GM23338 (cell line): ENCODE results near the gene DIAPH3. TPM values are rescaled to one million over a fixed set of nuclear protein-coding genes. Genes with fewer than 3 reads are reported as not detected.

ENCODE experiments used
- ATAC-seq: fragments of 200-7000 bp; cut with Tn5 transposase; 3 replicates; pipeline ENCODE4 v1.9.1; 2020
- DNase-seq: peaks from one replicate; pipeline ENCODE4 v3.0.0-alpha.2; 2015; ENCODE audit warnings: low spot score
- H2AFZ ChIP-seq: fragments of 200-600 bp; sonication (generic); 2 replicates; pipeline ENCODE4 v1.8.0; 2016; ENCODE audit warnings: antibody characterized with exemption, mild to moderate bottlenecking, moderate library complexity
- H3F3A ChIP-seq: fragments of 200-600 bp; sonication (generic); replicated peaks from 2 replicates; pipeline ENCODE4 v1.8.0; 2017; ENCODE audit warnings: antibody characterized with exemption, mixed run types, low read depth
- H3K27ac ChIP-seq: fragments of 200-600 bp; sonication (generic); 2 replicates; pipeline ENCODE4 v1.6.1; 2016; ENCODE audit warnings: low read depth
- H3K27me3 ChIP-seq: fragments of 200-600 bp; sonication (generic); 2 replicates; pipeline ENCODE4 v1.8.0; 2016; ENCODE audit warnings: mild to moderate bottlenecking, mixed run types, moderate library complexity; ENCODE audit not compliant: insufficient read depth
- H3K36me3 ChIP-seq: fragments of 200-600 bp; sonication (generic); 2 replicates; pipeline ENCODE4 v1.8.0; 2016; ENCODE audit warnings: mild to moderate bottlenecking; ENCODE audit not compliant: insufficient read depth
- H3K4me1 ChIP-seq: fragments of 200-600 bp; sonication (generic); 2 replicates; pipeline ENCODE4 v1.8.0; 2016; ENCODE audit warnings: mild to moderate bottlenecking, moderate library complexity; ENCODE audit not compliant: insufficient read depth
- H3K4me2 ChIP-seq: fragments of 200-600 bp; sonication (generic); 2 replicates; pipeline ENCODE4 v1.7.1; 2017; ENCODE audit warnings: mixed run types
- H3K4me3 ChIP-seq: fragments of 200-600 bp; sonication (generic); 2 replicates; pipeline ENCODE4 v1.6.1; 2016; ENCODE audit warnings: mixed run types
- H3K79me2 ChIP-seq: fragments of 200-600 bp; sonication (generic); replicated peaks from 2 replicates; pipeline ENCODE4 v1.8.0; 2017; ENCODE audit warnings: mild to moderate bottlenecking; ENCODE audit not compliant: insufficient read depth
- H3K9me2 ChIP-seq: fragments of 200-600 bp; sonication (generic); 2 replicates; pipeline ENCODE4 v1.8.0; 2017; ENCODE audit not compliant: insufficient read depth
- H4K20me1 ChIP-seq: fragments of 200-600 bp; sonication (generic); replicated peaks from 2 replicates; pipeline ENCODE4 v1.8.0; 2017; ENCODE audit warnings: mild to moderate bottlenecking; ENCODE audit not compliant: insufficient read depth
- H3K27ac Mint-ChIP-seq: 2 replicates; pipeline ENCODE4 v1.8.0; 2020; ENCODE audit warnings: inconsistent platforms, mild to moderate bottlenecking, moderate library complexity, mixed read lengths
- H3K27me3 Mint-ChIP-seq: 3 replicates; pipeline ENCODE4 v1.8.0; 2022; ENCODE audit warnings: low read depth, mild to moderate bottlenecking, moderate library complexity, mixed read lengths, inconsistent platforms; ENCODE audit not compliant: insufficient read depth, poor library complexity
- H3K36me3 Mint-ChIP-seq: 3 replicates; pipeline ENCODE4 v1.8.0; 2021; ENCODE audit warnings: low read depth, mild to moderate bottlenecking, inconsistent platforms, moderate library complexity, mixed read lengths
- H3K4me1 Mint-ChIP-seq: 3 replicates; pipeline ENCODE4 v1.8.0; 2020; ENCODE audit warnings: mild to moderate bottlenecking, inconsistent platforms, mixed read lengths
- H3K4me3 Mint-ChIP-seq: 3 replicates; pipeline ENCODE4 v1.8.0; 2021; ENCODE audit warnings: moderate library complexity, mild to moderate bottlenecking, inconsistent platforms, mixed read lengths
- H3K9me3 Mint-ChIP-seq: 3 replicates; pipeline ENCODE4 v1.8.0; 2020; ENCODE audit warnings: moderate library complexity, mild to moderate bottlenecking, inconsistent platforms, mixed read lengths
- CREB1 ChIP-seq: fragments of 250-450 bp; sonication (Bioruptor Pico); IDR thresholded peaks from 2 replicates; pipeline ENCODE4 v1.5.0; 2020; ENCODE audit warnings: low read depth, mild to moderate bottlenecking, moderate library complexity
- CTCF ChIP-seq, 2 experiments: fragments of 200-600 bp in 1 of 2; sonication (generic) in 1 of 2; conservative IDR thresholded peaks; 2 replicates each; pipeline versions ENCODE4 v1.5.1 to v1.6.1; 2016 to 2017; ENCODE audit warnings: antibody characterized with exemption in 2 of 2, low read depth in 2 of 2, mild to moderate bottlenecking in 2 of 2, moderate library complexity in 1 of 2
- EZH2 ChIP-seq: fragments of 200-600 bp; sonication (generic); IDR thresholded peaks from one replicate; pipeline ENCODE4 v1.8.0; 2017; ENCODE audit warnings: antibody characterized with exemption, mild to moderate bottlenecking, low read depth; ENCODE audit not compliant: unreplicated experiment
- EZH2phosphoT487 ChIP-seq: fragments of 200-600 bp; sonication (generic); IDR thresholded peaks from one replicate; pipeline ENCODE4 v1.8.1; 2018; ENCODE audit warnings: antibody characterized with exemption; ENCODE audit not compliant: unreplicated experiment
- JUNB ChIP-seq: IDR thresholded peaks from one replicate; pipeline ENCODE4 v1.6.1; 2016; ENCODE audit warnings: antibody characterized with exemption; ENCODE audit not compliant: unreplicated experiment
- NANOG ChIP-seq: IDR thresholded peaks from 2 replicates; pipeline ENCODE4 v1.6.1; 2016; ENCODE audit warnings: antibody characterized with exemption, borderline replicate concordance
- POLR2AphosphoS5 ChIP-seq: IDR thresholded peaks from 2 replicates; pipeline ENCODE4 v1.6.1; 2016; ENCODE audit warnings: antibody characterized with exemption, low read depth
- REST ChIP-seq: IDR thresholded peaks from one replicate; pipeline ENCODE4 v1.6.1; 2018; ENCODE audit warnings: antibody characterized with exemption; ENCODE audit not compliant: unreplicated experiment
- STAT1 ChIP-seq: IDR thresholded peaks from one replicate; pipeline ENCODE4 v1.6.1; 2016; ENCODE audit warnings: antibody characterized with exemption; ENCODE audit not compliant: unreplicated experiment
- ZNF114 ChIP-seq: fragments of 250-450 bp; sonication (Bioruptor Pico); IDR thresholded peaks from 2 replicates; pipeline ENCODE4 v1.5.0; 2020; ENCODE audit warnings: mild to moderate bottlenecking, moderate library complexity
- ZNF331 ChIP-seq: fragments of 250-450 bp; sonication (Bioruptor Pico); IDR thresholded peaks from 2 replicates; pipeline ENCODE4 v1.5.0; 2020; ENCODE audit warnings: low read depth, mild to moderate bottlenecking, moderate library complexity
- polyA plus RNA-seq: library from polyadenylated mRNA; unstranded; fragments of >200 nt; fragmentation: Nextera tagmentation; extraction: Ambion mirVana; gene quantifications from 2 replicates; pipeline ENCODE4 v1.2.1, GENCODE V29; 2016
- total RNA-seq: library from RNA; depleted of rRNA; stranded (reverse); fragments of >200 nt; shearing (Covaris generic); gene quantifications from 2 replicates; pipeline ENCODE4 v1.2.3, GENCODE V29; 2014
- TF ChIP-seq, protein P1 (sequence below): fragments of 250-450 bp; sonication (Bioruptor Pico); IDR thresholded peaks from 2 replicates; pipeline ENCODE4 v1.5.0; 2020; ENCODE audit warnings: mild to moderate bottlenecking, moderate library complexity
- TF ChIP-seq, protein P2 (sequence below): IDR thresholded peaks from 2 replicates; pipeline ENCODE4 v1.6.1; 2016; ENCODE audit warnings: antibody characterized with exemption

The DIAPH3 gene
- total and polyA plus RNA-seq, 2 experiments from 2014 or later, result 23.4 to 30.2 TPM

GRCh38 chr13:59658738-59659330 lies 504.9 kb downstream of the DIAPH3 start:
- Histone ChIP-seq H3K4me3 (no peak overlapping the region), H3K27me3 (no peaks in the 10 kb centered on the region), H4K20me1 (no peaks in the 10 kb centered on the region), H3F3A (no peaks in the 10 kb centered on the region), H3K4me1 (peaks cover 4% of the 10 kb centered on the region; the same call in 1 of the 2 replicates), H3K36me3 (no peaks in the 10 kb centered on the region), H3K27ac (no peak overlapping the region), H3K9me2 (no peaks in the 10 kb centered on the region), H3K79me2 (no peaks in the 10 kb centered on the region), H2AFZ (no peak overlapping the region), H3K4me2 (no peak overlapping the region)
- Mint-ChIP-seq H3K27me3 (no peaks in the 10 kb centered on the region), H3K4me1 (0 out of 3 replicates have a peak, but pooled peaks cover 3% of the 10 kb centered on the region), H3K4me3 (no peak overlapping the region), H3K36me3 (peaks cover 9% of the 10 kb centered on the region), H3K9me3 (no peaks in the 10 kb centered on the region), H3K27ac (no peak overlapping the region)
- ATAC-seq, result no peak
- TF ChIP-seq NANOG (no peak), STAT1 (no peak), POLR2AphosphoS5 (no peak), ZNF331 (CRISPR knock-in tag) (no peak), JUNB (no peak), CREB1 (CRISPR knock-in tag) (no peak), REST (no peak), EZH2 (no peak), EZH2phosphoT487 (no peak), ZNF114 (CRISPR knock-in tag) (no peak), CTCF (conservative IDR thresholded peaks at IDR 0.05; ENCODE audit: low read depth in 2 of 2) (no peak)
- TF ChIP-seq, protein P1, sequence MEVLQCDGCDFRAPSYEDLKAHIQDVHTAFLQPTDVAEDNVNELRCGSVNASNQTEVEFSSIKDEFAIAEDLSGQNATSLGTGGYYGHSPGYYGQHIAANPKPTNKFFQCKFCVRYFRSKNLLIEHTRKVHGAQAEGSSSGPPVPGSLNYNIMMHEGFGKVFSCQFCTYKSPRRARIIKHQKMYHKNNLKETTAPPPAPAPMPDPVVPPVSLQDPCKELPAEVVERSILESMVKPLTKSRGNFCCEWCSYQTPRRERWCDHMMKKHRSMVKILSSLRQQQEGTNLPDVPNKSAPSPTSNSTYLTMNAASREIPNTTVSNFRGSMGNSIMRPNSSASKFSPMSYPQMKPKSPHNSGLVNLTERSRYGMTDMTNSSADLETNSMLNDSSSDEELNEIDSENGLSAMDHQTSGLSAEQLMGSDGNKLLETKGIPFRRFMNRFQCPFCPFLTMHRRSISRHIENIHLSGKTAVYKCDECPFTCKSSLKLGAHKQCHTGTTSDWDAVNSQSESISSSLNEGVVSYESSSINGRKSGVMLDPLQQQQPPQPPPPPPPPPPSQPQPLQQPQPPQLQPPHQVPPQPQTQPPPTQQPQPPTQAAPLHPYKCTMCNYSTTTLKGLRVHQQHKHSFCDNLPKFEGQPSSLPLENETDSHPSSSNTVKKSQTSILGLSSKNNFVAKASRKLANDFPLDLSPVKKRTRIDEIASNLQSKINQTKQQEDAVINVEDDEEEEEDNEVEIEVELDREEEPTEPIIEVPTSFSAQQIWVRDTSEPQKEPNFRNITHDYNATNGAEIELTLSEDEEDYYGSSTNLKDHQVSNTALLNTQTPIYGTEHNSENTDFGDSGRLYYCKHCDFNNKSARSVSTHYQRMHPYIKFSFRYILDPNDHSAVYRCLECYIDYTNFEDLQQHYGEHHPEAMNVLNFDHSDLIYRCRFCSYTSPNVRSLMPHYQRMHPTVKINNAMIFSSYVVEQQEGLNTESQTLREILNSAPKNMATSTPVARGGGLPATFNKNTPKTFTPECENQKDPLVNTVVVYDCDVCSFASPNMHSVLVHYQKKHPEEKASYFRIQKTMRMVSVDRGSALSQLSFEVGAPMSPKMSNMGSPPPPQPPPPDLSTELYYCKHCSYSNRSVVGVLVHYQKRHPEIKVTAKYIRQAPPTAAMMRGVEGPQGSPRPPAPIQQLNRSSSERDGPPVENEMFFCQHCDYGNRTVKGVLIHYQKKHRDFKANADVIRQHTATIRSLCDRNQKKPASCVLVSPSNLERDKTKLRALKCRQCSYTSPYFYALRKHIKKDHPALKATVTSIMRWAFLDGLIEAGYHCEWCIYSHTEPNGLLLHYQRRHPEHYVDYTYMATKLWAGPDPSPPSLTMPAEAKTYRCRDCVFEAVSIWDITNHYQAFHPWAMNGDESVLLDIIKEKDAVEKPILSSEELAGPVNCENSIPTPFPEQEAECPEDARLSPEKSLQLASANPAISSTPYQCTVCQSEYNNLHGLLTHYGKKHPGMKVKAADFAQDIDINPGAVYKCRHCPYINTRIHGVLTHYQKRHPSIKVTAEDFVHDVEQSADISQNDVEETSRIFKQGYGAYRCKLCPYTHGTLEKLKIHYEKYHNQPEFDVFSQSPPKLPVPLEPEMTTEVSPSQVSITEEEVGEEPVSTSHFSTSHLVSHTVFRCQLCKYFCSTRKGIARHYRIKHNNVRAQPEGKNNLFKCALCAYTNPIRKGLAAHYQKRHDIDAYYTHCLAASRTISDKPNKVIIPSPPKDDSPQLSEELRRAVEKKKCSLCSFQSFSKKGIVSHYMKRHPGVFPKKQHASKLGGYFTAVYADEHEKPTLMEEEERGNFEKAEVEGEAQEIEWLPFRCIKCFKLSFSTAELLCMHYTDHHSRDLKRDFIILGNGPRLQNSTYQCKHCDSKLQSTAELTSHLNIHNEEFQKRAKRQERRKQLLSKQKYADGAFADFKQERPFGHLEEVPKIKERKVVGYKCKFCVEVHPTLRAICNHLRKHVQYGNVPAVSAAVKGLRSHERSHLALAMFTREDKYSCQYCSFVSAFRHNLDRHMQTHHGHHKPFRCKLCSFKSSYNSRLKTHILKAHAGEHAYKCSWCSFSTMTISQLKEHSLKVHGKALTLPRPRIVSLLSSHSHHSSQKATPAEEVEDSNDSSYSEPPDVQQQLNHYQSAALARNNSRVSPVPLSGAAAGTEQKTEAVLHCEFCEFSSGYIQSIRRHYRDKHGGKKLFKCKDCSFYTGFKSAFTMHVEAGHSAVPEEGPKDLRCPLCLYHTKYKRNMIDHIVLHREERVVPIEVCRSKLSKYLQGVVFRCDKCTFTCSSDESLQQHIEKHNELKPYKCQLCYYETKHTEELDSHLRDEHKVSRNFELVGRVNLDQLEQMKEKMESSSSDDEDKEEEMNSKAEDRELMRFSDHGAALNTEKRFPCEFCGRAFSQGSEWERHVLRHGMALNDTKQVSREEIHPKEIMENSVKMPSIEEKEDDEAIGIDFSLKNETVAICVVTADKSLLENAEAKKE (CRISPR knock-in tag), result no peak
- TF ChIP-seq, protein P2, sequence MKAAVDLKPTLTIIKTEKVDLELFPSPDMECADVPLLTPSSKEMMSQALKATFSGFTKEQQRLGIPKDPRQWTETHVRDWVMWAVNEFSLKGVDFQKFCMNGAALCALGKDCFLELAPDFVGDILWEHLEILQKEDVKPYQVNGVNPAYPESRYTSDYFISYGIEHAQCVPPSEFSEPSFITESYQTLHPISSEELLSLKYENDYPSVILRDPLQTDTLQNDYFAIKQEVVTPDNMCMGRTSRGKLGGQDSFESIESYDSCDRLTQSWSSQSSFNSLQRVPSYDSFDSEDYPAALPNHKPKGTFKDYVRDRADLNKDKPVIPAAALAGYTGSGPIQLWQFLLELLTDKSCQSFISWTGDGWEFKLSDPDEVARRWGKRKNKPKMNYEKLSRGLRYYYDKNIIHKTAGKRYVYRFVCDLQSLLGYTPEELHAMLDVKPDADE, result no peak
- DNase-seq, result no peak
